ENCODE measurements around the gene GRIN1. TPM values are rescaled to one million over a fixed set of nuclear protein-coding genes. Genes with fewer than 3 reads are reported as not detected.

The GRIN1 gene
- total and polyA plus RNA-seq, 12 donors: not detected

DNA sequence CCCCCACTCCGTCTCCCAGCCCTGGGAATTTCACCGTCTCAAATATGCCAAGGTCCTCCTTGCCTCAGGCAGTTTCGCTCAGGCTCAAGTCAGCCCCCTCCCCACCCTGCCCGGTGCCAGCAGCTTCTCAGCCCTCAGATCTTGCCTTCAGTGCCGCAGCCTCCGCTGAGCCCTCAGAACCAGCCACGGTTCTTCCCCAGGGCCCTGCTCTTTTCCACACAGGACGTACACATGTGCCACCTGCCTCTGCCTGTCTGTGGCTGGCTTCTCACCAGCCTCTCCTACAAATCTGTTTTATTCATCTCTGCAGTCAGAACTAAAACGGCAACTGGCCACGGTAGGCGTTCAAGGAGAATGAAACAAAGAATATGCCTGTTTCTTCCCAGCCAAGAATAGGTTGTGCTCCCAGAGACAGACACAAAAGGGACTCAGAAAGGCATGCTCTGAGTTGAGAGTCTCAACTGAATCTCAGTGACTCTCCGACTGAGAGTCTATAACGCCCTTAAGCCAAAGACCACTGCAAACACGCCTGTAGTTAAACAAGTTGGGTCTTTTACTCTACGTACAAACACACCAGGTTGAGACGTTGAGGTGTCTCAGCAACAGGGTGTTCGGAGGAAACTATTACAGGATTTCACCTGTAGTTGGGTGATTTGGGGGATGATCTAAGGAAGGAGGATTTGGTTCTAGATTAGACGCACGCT lies 10.6 kb upstream of the GRIN1 start:
- H3K27me3 ChIP-seq: peaks cover 0 to 26% (median 10%) of the 10 kb centered on the region in 7 donors
- H3K4me1 ChIP-seq: peaks cover 9 to 42% (median 28%) of the 10 kb centered on the region in 9 donors
- H3K9me3 ChIP-seq: peaks cover 0 to 15% (median 0%) of the 10 kb centered on the region in 11 donors
- TF ChIP-seq, protein P1, sequence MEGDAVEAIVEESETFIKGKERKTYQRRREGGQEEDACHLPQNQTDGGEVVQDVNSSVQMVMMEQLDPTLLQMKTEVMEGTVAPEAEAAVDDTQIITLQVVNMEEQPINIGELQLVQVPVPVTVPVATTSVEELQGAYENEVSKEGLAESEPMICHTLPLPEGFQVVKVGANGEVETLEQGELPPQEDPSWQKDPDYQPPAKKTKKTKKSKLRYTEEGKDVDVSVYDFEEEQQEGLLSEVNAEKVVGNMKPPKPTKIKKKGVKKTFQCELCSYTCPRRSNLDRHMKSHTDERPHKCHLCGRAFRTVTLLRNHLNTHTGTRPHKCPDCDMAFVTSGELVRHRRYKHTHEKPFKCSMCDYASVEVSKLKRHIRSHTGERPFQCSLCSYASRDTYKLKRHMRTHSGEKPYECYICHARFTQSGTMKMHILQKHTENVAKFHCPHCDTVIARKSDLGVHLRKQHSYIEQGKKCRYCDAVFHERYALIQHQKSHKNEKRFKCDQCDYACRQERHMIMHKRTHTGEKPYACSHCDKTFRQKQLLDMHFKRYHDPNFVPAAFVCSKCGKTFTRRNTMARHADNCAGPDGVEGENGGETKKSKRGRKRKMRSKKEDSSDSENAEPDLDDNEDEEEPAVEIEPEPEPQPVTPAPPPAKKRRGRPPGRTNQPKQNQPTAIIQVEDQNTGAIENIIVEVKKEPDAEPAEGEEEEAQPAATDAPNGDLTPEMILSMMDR (IDR thresholded peaks at IDR 0.05): no peak
- ATAC-seq: no peak
- DNase-seq: no peak
- intact Hi-C loops (cut with DNase I): no loop called here
- peak overlapping the region in 6 of 10 donors; percentile 32 to 87 (median 74) for H3K27ac ChIP-seq
- H3K4me3 ChIP-seq: peak overlapping the region in 8 of 10 donors; percentile 65 to 94 (median 82)
- H3K36me3 ChIP-seq: no peaks in the 10 kb centered on the region
- 74 to 75% methylated on average over 19 of the region's 19 CpGs for WGBS, 2 donors

DNA sequence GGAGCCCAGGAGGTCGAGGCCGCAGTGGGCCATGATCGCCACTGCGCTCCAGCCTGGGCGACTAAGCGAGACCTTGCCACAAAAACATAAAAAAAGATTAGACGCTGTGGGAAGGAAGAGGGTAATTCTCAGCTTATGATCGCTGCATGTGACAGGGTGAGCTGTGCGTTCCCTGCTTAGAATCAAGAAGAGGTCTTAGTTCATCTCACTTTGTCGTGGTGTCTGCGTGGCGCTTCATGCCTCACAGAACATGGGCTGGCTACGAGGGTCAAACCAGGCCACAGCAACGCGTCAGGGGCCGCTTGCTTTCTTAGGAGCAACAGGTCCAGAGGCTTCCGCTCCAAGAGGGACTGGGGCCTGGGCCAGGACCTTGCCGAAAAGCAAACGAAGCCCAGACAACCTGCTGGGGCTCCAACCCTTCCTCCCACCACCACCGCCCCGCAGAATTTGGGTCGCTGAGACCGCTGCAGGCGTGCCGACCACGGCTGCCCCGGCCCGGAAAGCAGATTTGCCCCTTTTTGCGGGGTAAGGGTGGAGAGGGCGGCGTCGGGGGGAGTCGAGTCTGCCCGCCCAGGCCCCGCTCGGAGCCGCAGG lies 10.0 kb upstream of the GRIN1 start:
- no peak for DNase-seq

GRCh38 chr9:137129456-137130175 lies 9.3 kb upstream of the GRIN1 start:
- Histone ChIP-seq H3K4me1 (peaks cover 9 to 42% (median 28%) of the 10 kb centered on the region in 9 donors), H3K9me3 (peaks cover 0 to 15% (median 0%) of the 10 kb centered on the region in 11 donors), H3K27me3 (peaks cover 0 to 38% (median 20%) of the 10 kb centered on the region in 7 donors), H3K4me3 (peak overlapping the region; percentile 50 to 94 (median 82)), H3K27ac (peak overlapping the region in 9 of 10 donors; percentile 67 to 87 (median 82)), H3K36me3 (no peaks in the 10 kb centered on the region)
- TF ChIP-seq, protein P1 (IDR thresholded peaks at IDR 0.05): no peak
- intact Hi-C loops (cut with DNase I): loop anchor here in 2 of 10 donors (10.0 kb wide), 1 partner anchor 55 kb away; the partner anchor contains the start of genes ANAPC2 (in 2 of the 2) and SSNA1 (in 2 of the 2)
- 0 to 2% methylated on average over 84 to 86 of the region's 86 CpGs for whole genome bisulfite sequencing, 2 donors
- DNase-seq (peak; percentile 85 to 90), ATAC-seq (peak; percentile 98 to 100 (median 99))

More for the DNA sequence above, 10.0 kb upstream of the GRIN1 start:
- H3K4me3 ChIP-seq: peak overlapping the region; percentile 50 to 94 (median 82)
- H3K27ac ChIP-seq: peak overlapping the region in 9 of 10 donors; percentile 67 to 87 (median 82)
- TF ChIP-seq, protein P1 (IDR thresholded peaks at IDR 0.05): no peak
- H3K27me3 ChIP-seq: peaks cover 0 to 31% (median 14%) of the 10 kb centered on the region in 7 donors
- intact Hi-C loops (cut with DNase I): no loop called here
- H3K4me1 ChIP-seq: peaks cover 9 to 42% (median 28%) of the 10 kb centered on the region in 9 donors
- 25 to 27% methylated on average over 37 of the region's 37 CpGs for WGBS, 2 donors
- peaks cover 0 to 15% (median 0%) of the 10 kb centered on the region in 11 donors for H3K9me3 ChIP-seq
- peak in 5 of 8 donors; percentile 2 to 33 (median 24) for ATAC-seq
- no peaks in the 10 kb centered on the region for H3K36me3 ChIP-seq
